ENCODE data around the gene MIER2.

The MIER2 gene

DNA sequence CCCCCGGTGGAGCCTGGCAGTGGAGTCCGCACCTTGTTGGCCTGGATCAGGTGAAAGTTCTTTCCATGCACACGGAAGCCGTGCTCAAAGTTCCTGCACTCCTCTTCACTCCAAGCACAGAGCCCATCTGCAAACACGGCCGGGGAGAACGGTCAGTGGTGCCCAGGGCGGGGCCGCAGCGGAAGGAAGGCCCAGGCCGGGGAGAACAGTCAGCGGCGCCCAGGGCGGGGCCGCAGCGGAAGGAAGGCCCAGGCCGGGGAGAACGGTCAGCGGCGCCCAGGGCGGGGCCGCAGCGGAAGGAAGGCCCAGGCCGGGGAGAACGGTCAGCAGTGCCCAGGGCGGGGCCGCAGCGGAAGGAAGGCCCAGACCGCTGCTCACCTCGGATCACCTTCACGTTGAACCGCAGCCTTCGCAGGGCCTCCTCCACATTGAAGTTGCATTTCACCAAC is 32.8 kb downstream of the MIER2 start:
- TF ChIP-seq, protein P1, sequence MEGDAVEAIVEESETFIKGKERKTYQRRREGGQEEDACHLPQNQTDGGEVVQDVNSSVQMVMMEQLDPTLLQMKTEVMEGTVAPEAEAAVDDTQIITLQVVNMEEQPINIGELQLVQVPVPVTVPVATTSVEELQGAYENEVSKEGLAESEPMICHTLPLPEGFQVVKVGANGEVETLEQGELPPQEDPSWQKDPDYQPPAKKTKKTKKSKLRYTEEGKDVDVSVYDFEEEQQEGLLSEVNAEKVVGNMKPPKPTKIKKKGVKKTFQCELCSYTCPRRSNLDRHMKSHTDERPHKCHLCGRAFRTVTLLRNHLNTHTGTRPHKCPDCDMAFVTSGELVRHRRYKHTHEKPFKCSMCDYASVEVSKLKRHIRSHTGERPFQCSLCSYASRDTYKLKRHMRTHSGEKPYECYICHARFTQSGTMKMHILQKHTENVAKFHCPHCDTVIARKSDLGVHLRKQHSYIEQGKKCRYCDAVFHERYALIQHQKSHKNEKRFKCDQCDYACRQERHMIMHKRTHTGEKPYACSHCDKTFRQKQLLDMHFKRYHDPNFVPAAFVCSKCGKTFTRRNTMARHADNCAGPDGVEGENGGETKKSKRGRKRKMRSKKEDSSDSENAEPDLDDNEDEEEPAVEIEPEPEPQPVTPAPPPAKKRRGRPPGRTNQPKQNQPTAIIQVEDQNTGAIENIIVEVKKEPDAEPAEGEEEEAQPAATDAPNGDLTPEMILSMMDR (conservative IDR thresholded peaks at IDR 0.05; ENCODE audit: control insufficient read depth, insufficient read depth, low read depth, low read length) = no peak
- no peak overlapping the region for H3K4me3 ChIP-seq (ENCODE audit: control insufficient read depth, low read depth, low read length)
- no peak for DNase-seq (ENCODE audit: low read depth)

DNA sequence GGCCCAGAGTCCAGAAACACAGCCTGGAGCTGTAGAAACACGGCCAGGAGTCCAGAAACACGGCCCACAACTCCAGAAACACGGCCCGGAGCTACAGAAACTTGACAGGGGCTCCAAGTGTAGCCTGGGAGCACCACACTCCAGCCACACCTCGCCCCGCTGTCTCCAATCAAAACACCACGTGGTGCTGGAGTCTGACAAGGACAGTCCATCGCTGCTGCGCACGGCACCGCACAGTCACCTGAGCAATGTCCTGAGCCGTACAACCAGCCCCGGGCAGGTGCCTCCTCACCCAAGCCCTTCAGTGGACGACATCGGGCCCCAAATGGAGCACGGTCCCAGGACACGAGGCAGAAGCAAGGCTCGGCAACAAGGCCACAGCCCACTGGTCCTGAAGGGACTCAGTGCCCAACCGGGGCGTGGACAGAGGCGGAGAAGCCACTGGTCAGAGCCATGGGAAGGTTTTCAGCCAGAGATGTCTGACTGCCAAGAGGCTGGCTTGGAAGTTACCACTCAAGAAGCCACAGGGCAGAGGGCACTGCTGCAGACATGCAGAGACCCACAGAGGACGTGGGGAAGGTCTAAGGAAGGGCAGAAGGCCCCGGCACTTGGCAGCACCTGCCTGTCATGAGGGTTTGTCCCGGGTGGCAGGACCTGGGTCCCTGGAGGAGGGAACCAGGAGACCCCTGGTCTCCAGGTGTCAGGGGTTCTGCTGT is 33.7 kb downstream of the MIER2 start:
- no peak overlapping the region for H3K4me3 ChIP-seq (ENCODE audit: control insufficient read depth, low read depth, low read length)
- no peak for DNase-seq (ENCODE audit: low read depth)
- TF ChIP-seq, protein P1 (conservative IDR thresholded peaks at IDR 0.05; ENCODE audit: control insufficient read depth, insufficient read depth, low read depth, low read length) = no peak

DNA sequence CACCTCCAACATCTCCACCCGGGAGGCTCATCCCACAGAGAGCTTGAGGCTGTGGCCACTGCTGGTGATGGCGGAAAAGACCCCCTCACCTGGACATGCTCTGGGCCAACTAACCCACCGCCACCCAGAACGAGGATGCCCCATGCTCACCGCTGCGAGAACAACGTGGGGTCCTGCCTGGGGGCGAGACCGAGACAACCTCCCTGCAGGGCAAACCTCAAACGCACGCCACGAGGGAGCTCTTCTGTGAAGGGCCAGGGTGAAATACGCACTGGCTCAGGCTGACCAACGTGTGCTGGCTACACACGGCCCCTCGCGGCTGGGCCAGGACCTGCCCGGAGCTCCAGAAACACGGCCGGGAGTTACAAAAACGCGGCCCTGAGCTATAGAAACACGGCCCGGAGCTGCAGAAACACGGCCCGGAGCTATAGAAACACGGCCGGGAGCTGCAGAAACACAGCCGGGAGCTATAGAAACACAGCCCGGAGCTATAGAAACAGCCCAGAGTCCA is 34.4 kb downstream of the MIER2 start:
- DNase-seq (ENCODE audit: low read depth) = peak; percentile 35
- TF ChIP-seq, protein P1 (conservative IDR thresholded peaks at IDR 0.05; ENCODE audit: control insufficient read depth, insufficient read depth, low read depth, low read length) = no peak
- no peak overlapping the region for H3K4me3 ChIP-seq (ENCODE audit: control insufficient read depth, low read depth, low read length)

DNA sequence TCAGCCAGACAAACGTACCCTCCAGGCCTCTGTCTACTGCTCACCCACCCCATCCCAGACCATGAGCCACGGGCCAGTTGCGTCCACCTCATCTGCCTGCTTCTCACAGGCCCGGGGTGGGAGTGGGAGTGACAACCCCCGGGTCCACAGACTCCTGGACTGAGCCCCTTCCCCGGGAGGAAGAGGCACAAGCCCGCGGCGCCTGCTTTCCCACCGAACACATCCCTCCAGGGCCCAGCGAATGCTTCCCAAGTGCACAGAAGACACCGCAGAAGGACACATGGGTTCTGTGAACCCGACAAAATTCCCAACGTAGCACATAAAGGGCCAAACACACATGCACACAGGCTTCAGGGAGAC is 35.4 kb downstream of the MIER2 start:
- TF ChIP-seq, protein P1 (conservative IDR thresholded peaks at IDR 0.05; ENCODE audit: control insufficient read depth, insufficient read depth, low read depth, low read length) = no peak
- DNase-seq (ENCODE audit: low read depth) = no peak
- no peak overlapping the region for H3K4me3 ChIP-seq (ENCODE audit: control insufficient read depth, low read depth, low read length)

DNA sequence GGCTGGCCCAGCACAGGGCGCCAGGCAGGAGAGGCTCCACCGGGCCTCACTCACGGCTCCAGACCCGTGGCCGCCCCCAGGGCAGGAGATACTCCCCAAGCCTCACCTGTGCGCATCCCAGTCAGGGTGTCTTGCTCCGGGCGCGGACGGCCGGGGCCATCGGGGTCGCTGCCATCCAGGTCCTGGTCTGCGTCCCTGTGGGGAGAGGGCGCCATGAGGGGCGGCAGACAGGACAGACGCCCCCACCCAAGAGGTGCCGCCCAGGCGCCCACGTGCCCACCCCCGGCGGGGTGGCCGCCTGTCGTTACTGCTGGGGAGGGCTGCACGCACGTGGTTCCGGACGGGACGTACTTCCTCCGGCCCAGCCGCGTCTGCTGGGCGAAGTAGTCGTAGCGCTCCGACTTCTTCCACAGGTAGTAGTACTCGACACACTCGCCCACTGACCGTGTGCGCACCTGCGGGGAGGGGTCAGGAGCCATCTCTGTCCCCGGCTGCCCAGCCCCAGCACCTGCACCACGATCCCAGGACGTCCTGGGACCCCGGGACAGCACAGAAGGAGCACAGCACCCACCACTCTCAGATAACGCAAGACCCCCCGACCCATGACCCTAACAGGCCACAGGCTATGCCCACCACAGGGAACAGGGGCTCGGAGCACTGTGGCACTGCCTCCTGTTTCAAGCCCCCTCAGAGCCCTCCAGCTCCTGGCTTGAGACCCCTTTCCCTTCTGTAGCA is 36.0 kb downstream of the MIER2 start:
- no peak for DNase-seq (ENCODE audit: low read depth)
- H3K4me3 ChIP-seq (ENCODE audit: control insufficient read depth, low read depth, low read length) = no peak overlapping the region
- TF ChIP-seq, protein P1 (conservative IDR thresholded peaks at IDR 0.05; ENCODE audit: control insufficient read depth, insufficient read depth, low read depth, low read length) = no peak

DNA sequence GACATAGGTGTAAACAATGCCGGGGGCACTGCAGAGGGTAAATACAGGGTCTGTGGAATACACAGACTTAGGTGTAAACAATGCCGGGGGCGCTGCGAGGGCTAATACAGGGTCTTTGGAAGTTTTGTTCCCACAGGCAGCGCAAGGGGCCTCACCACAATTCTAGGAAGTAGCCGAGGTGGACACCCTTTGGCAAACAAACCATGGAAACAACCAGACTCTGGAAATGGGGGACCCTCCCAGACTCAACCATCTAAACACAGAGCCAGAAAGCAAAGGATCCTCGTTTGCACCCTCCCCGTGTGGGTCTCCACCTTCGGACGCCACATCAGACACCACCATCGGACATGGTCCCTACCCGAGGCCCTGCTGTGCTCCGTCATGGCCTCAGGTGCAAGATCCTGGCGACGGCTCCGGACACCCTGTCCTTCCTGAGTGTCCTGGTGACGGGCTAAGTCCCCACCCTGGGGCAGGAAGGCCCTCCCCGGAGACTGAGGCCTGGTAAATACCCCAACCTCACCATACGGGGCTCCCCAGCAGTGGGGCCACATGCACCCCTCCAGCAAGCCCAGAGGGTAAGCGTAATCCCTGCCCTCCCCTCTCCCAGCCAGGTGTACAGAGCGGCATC is 36.7 kb downstream of the MIER2 start:
- DNase-seq (ENCODE audit: low read depth) = no peak
- TF ChIP-seq, protein P1 (conservative IDR thresholded peaks at IDR 0.05; ENCODE audit: control insufficient read depth, insufficient read depth, low read depth, low read length) = no peak
- no peak overlapping the region for H3K4me3 ChIP-seq (ENCODE audit: control insufficient read depth, low read depth, low read length)

Data from fibroblast of mammary gland (primary cell).